RPMI7951 (cell line): ENCODE data around the gene DLG5. TPM values are rescaled to one million over a fixed set of nuclear protein-coding genes. Genes with fewer than 3 reads are reported as not detected.
"Not testable (repeated sequence)": the region's sequence is repeated elsewhere in the genome, so short reads cannot be mapped to it uniquely, and the experiment has no call there.

Experiments
- DNase-seq: peaks from one replicate; pipeline ENCODE4 v3.0.0-alpha.2; 2012; ENCODE audit warnings: low read depth
- total RNA-seq: library from RNA; depleted of rRNA; stranded (reverse); fragments of >200 nt; shearing (Covaris generic); gene quantifications from 2 replicates; pipeline ENCODE4 v1.2.3, GENCODE V29; 2014

DLG5 gene
- total RNA-seq, 1 experiment from 2014 or later, result 9.0 TPM

DNA sequence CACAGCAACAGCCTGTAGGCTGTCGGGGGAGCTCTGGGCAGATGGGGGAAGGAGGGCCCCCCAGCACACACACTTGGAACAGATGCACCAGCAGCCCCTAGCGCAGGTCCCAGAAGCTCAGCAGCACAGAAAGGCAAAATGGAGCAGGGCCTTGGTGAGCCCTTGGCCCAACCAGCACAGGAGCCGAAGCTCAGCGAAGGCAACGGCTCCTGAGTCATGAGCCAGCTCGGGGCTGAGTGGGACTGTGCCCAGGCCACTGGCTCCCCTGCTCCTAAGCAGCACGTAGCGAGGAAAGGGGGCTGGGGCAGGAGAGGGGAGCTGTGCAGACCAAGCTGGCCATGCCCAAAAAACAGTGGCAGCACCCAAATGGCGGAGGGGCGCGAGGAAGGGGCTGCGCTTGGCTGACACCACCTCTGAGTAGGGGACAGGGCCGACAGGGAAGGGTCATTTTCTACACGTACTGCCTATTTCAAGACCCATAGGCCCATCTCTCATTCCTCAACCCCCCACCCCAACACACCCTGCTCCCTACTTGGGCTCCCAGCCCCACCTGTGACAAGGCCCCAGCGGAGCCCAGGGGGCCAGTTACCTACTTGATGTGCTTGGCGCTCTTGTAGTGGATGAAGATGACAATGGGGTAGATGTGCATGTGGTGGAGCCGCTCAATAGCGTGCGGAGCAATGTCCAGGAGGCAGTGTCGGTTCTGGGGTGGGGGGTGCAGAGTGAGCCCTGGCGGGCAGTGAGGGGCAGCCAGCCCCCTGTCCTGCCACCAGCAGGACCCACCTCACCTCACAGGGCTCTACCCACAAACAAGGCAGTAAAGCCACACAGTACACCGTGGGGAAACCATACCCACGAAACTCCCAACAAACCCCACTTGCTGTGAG lies 132.1 kb downstream of the DLG5 start:
- DNase-seq, result no peak

DNA sequence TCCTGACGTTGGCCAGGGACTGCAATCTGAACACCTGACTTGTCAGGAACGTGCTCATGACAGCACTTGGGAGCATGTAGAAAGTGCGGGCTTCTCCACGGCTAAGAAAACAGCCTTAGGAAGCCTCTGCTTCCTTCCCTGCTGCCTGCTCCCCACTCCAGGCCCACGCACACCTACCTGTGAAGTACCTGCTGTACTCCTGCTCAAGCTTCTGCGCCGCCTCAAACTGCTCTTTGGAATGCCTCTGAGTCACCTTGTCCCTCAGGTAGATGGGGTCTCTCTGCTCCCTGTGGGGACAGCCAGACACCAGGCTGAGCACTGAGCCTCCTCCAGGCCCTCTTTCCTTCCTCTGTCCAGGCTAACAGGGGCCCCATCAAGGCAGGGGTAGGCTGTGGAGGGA lies 132.7 kb downstream of the DLG5 start:
- no peak for DNase-seq

DNA sequence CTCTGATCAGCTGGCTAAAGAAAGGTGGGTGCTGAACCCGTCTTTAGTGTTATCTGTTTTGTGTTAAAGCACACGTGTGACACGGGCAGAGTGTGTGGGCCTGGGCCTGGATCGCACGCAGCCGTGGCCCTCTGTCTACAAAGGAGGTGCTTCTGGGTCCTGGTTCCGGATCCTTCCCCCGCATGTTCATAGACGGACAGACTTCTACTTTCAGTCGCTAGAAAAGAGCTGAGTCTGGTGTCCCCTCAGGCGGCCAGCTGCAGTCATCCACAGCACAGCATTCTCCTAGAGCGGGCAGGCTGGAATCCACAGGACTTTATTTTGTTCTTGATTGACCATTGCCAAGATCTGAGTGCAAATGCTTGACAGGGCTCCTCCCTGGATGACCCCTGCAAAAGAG lies 134.4 kb downstream of the DLG5 start:
- DNase-seq, result no peak

DNA sequence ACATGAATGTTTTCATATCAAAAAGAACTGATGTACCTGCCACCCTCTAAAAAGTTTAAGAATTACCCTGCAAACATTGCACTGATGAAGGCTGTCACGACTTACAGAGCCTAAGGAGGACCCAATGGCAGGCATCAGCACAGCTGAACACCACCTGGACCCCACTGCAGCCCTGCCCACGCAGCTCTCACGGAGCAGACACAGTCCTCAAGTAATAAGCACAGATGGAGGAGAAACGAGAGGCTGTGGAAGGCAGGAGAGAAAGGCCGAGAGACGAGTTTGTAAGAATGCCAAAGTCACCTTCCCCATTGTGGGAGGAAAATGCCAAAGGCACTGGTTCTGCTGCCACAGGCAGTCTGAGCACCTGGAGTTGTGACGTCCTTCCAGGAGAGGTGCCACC lies 135.0 kb downstream of the DLG5 start:
- DNase-seq, result no peak

DNA sequence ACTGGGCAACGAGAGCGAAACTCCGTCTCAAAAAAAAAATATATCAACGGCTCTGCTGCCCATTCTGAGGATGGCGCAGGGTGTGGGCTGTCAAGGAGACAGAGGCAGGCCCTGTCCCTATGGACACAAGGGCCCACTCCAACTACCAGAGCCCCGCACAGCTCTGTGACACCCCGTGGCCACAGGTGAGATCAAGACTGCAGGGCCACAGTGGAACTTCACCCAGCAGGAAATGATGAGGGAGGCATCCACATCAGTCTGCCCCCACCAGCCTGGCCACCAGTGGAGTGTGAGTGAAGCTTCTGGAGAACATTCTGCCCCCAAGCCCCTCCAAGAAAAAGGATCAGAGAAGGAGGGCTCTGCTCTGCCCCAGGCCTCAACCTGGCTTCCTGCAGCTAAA lies 136.7 kb downstream of the DLG5 start:
- no peak for DNase-seq

DNA sequence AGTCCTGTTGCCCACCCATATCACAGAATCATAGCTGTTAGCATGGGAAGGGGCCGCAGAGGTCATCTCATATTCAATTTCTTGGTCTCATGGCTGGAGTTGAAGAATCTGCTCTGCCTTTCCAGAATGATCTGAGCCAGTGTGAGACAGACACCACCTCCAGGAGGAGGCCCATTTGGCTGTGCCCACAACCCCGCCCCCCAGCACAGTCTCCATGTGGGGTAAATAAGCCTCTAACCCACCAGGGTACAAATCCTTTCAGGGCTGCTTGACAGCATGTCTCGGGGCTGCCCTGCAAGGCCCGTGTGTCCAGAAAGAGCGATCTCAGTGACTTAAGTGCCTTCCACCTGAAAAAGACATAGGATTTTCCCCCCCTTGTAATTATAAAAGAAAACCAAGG lies 137.5 kb downstream of the DLG5 start:
- DNase-seq, result no peak

DNA sequence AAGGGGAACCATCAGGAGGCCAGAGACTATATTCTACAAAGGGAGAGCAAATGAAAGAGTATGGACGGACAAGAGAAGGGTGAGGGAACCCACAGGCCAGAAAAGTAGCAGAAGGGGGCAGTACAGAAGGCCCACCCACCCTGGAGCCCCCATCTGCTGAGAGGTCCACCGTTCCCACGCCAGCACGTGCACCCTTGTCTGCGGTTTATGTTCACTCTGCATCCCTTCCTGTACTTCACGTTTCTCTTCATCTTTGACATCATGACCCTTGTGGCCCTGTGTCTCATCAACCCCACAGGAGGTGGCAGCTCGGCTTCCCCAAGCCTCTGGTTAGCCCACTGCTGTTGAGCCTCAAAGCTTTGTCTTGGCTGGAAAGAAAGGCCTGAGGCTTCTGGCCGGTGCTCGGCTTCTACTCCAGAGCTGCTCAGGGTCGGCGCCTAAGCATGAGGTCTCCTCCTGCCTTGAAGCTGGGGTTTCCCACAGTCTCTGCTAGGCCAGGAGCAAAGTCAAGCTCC lies 138.0 kb downstream of the DLG5 start:
- no peak for DNase-seq

DNA sequence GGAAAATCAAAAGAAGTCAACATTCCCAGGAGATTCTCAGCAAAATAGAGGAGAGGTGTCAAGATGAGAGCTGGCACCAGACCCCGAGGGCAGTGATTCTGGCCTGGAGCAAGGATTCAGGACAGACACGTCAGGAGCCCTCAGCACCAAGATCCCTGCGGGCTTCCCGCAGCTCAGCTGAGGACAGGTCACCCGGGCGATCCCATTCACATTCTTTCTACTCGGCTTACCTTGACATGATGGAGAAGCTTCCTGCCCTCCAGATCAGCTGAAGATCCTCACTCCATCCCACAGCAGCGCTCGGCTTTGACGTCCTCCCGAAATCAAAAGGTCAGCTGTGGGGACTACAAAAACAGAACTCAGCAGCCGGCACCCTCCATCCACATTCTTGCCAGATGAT lies 139.1 kb downstream of the DLG5 start:
- DNase-seq, result no peak

DNA sequence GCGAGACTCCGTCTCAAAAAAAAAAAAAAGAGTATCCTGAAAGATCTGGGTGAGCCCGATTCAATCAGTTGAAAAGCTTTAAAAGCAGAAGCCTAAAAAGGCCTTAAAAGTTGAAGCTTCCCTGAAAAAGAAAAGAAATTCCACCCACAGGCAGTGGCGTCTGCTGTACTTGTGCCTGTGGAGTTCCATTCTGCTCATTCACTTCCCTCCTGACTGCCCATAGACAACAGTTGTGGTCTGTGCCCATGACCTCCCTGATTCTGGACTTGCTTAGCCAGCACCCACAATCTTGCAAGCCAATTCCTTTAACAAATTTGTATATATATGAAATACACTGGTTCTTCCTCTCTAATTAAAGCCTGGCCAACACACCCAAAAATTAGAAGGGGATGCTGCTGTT lies 141.7 kb downstream of the DLG5 start:
- DNase-seq, result peak; percentile 4

DNA sequence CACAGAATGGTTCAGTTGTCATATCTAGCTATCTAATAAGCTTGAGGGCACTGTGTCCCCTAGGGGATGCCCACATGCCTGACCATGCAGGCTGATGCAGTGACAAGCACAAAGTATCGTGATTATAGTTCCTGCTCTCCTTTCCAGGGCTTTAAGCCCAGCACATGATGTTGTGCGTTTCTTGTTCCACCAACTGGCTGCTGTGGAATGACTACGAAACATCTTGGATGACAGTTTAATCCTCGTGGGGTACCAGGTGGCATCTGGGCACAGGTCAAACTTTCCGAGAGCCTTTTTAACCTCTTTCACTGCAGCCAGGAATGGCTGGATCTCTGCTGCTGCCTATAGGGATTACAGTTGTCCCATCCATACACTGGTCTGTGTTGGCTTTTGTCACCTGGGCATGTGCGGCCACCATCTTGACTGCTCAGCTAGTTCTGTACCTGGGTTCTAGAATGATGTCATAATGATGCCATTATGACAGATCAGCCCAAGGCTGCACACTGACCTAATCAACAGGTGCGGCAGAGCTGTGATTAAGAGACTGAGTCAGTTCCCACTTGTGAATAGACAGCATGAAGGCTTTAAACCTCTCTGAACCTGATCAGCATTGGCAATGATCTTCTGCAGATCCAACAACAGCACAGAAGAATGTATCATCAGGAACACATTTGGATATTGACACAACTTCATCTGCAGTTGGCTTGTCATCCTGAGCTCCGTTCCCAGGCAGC lies 144.1 kb downstream of the DLG5 start:
- no peak for DNase-seq

DNA sequence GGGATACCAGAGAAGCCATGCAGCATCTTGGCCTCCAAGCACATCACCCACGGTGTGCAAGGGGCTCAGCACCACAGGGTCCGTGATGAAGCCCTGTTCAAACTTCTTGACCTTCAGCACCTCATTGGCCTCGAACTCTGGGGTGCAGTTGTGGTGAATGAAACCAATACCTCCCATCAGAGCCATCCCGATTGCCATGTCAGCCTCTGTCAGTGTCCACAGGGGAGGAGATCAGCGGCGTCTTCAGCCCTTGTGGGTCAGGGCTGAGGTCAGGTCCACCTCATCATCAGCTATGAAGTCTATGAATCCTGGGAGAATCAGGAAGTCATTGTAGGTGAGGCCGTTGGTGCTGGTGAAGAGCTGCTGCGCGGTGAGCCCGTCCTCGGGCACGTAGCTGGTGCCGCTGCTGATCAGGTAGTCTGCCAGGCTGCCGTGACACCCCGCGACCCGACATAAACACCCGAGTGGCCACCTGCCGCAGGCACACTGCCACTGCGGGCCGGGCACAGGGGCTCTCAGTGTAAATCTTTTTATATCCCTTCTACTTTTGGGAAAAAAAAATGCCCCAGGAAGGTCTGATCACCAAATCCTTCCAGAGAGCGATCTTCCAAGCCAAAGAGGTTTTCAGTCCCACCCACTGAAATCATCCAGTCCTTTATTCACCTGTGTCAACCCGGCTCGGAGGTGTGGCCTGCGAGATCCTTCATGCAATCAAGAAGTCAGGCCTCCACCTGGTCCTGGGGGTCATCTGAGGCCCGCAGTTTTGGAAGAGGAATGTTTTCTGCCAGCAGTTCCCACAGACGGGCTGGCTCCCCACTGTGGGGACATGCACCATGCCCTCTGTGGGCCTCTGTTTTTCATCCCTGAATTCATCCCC lies 144.9 kb downstream of the DLG5 start:
- DNase-seq, result no peak

DNA sequence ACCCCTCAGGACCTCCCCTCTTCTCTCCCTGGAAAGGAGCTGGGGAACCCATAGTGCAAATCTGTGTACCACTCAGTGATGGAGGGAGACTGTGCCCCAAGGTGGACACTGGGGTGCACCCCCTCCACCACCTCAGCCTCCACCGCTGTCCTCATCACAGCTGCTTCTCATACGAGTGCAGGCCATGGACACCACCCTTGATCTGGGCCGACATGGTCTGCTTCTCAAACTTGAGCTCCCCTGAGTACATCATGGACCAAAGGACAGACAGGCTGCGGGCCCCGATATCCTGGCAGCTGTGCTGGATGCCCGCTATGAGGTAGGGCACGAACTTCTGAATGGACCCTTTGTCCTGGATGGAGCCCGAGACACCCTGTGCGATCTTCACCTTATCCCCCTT lies 146.4 kb downstream of the DLG5 start:
- DNase-seq, result no peak

DNA sequence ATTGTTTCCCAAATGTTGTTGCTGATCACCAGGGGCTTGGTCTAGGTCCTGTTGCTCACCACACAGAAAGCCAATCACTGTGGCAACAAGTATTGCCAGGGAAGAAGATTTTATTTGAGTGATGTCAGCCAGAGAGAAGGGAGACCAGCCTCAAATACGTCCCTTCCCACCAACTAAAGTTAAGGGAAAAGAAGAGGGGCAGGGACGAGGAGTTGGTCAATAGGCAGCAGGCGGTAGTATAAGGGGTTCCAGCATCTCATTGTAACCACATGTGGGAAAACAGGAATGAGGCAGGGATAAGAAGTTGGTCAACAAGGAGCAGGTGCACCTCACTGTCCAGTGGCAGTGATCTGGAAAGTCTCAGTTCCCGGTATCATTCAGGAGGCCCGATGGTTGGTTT lies 150.1 kb downstream of the DLG5 start:
- DNase-seq, result no peak

DNA sequence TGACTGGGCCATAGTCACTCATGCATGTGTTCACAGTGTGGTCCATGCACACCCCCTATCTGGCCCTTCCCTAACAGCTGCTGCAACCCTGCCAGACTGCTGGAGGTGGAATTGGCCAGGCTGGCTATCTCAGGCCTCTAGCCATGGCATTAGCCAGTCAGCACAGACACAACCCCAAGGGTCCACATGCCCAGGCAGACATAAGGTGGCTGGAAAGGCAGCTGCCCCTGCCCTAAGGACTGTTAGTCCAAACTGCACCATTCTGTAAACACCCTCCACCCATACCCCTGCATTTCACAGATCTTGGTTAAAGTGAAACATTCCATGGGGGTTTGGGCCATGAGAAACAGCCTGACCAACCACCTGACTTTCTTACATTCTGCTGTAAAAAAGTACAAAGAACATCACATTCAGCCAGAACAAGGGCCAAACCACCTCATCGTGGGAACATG lies 151.6 kb downstream of the DLG5 start:
- no peak for DNase-seq

DNA sequence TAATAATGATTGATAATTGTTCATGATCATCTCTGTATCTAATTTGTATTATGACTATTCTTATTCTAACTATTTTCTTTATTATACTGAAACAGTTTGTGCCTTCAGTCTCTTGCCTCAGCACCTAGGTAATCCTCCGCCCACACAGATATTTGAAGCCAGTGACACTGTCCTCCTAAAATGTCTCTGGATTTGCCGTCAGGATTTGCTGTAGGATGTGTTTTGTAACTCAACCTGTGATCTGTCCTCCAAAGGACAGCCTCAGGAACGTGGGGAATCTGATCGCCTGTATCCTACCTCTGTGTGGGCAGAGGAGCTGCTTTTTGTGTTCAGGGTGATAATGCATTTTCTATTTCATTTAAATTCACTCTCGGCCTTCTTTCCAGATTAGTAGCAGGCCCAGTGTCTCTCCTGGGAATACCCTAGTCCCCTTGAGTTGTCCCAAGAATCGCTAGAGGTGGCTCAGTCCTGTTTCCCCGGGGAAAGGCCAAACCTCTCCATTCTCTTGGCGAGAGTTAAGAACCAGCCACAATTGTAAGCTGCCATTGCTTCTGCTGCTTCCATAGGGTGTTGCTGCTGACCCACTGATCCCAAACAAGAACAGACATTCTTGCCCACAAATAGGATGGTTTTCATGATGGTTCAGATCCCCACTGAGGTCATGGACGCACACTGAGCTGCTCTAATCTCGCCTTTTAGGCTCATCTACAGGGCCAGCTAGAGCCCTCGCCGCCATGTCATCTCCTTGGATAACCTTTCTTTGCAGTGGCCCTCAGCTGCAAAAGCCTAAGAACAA lies 152.7 kb downstream of the DLG5 start:
- no peak for DNase-seq

DNA sequence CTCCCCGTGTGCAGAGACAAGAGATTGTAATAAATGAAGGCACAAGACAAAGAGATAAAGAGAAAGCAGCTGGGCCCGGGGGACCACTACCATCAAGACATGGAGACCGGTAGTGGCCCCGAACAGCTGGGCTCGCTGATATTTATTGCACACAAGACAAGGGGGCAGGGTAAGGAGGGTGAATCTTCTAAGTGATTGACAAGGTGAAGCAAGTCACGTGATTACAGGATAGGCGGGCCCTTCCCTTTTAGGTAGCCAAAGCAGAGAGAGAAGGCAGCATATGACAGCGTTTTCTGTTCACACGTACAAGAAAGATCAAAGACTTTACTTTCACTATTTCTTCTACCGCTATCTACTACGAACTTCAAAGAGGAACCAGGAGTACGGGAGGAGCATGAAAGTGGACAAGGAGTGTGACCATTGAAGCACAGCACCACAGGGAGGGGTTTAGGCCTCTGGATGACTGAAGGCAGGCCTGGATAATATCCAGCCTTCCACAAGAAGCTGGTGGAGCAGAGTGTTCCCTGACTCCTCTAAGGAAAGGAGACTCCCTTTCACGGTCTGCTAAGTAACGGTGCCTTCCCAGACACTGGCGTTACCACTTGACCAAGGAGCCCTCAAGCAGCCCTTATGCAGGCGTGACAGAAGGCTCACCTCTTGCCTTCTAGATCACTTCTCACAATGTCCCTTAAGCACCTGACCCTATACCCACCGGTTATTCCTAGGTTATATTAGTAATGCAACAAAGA lies 153.5 kb downstream of the DLG5 start:
- DNase-seq, result not testable (repeated sequence)

DNA sequence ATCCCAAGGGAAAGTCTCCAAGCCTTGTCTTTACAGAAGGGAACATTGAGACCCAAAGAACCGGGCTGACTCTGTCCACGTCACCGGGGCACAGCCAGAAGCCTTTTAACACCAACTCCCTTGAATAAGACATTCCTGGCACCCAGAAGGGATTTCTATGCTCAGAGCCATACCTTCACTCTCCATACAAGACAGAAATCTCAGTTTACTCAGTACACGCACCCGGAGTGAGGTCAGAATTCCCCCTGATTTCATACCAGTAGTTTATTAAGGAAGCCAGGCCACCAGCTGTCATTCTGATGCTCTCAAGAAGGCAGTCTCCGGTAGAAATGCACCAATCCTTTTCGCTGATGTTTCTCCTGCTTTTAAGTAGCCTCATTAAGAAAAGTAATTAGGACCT lies 154.7 kb downstream of the DLG5 start:
- DNase-seq, result no peak

DNA sequence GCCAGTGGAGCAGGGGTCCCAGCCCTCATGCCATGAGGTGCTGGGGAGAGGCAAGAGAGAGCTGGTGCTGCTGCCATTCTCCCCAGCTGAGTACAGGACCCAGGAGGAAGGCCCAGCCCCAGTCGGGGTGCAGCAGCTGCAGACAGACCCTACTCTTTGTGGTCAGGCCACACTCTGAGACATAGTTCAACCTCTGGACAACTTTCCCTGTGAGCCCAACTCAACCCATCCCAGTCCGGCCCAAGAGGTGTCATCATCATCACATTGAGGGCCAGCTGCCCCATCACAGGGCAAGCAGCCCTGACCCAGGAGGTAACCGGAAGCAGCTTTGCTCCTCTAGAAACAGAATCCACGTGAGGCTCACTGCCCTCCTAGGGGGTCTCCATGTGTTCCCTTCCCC lies 155.1 kb downstream of the DLG5 start:
- DNase-seq, result no peak

DNA sequence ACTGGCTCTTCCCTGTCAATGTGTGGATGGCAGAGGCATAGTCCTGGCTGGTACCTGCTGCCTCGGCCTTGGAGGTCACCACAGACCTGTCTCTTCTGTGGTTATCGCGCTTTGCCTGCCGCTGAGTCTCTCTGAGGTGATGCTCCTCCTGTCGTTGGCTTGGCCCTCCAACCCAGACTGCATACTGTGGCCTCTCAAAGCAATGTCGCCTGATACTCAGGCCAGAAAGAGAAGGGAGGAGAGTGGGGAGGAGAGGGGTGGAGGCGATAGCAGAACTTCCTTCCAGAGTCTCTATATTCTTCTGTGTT lies 155.7 kb downstream of the DLG5 start:
- DNase-seq, result no peak

DNA sequence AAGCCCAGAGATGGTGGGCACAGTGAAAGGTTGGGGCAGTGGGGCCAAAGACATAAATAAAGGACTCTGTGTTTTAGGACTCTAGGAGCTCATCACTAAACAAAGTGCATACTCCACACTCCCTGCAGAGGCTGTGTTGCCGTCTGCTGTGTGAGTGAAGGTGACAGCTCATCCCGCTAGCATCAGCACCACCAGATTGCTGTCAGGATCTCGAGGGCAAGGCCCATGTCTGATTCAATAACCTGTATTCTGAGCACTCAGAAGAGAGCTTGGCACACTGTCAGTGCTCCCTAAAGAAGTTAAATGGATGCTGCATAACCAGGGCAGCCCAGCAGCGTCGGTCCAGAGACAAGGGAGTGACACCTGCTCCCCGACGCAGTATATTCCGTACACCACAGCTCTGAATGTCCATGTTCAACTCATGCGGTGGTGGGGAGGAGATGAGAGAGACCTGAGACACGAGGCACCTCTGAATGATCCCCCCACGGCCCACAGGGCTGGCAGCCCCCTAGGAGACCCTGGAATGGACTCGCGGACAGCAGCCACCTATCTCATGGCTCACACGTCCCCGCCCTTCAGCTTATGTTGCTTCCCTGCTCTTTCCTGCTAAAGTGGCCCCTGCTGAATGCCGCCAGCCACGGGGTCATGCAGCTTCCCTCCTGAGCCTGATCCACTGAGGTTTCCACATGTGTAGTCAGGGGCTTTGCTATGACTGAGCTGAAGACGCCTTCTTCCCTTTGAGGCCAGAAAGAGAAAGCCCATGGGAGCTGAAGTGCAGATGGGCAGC lies 156.3 kb downstream of the DLG5 start:
- DNase-seq, result no peak
